MM.1S (cell line): ENCODE measurements around the gene C10orf90.

Source experiments
- DNase-seq: peaks from one replicate; pipeline ENCODE4 v3.0.0-alpha.2; 2015
- H2AFZ ChIP-seq: fragments of 300-600 bp; sonication (generic); 2 replicates; pipeline ENCODE4 v1.6.0; 2016; ENCODE audit warnings: antibody characterized with exemption, low read length
- H3F3A ChIP-seq: fragments of 300-600 bp; sonication (generic); 2 replicates; pipeline ENCODE4 v1.6.1; 2016; ENCODE audit warnings: mild to moderate bottlenecking, antibody characterized with exemption, low read length, moderate library complexity, mixed read lengths; ENCODE audit not compliant: insufficient read depth
- H3K27ac ChIP-seq: fragments of 300-600 bp; sonication (generic); 2 replicates; pipeline ENCODE4 v1.5.1; 2016; ENCODE audit warnings: mild to moderate bottlenecking, low read length
- H3K27me3 ChIP-seq: fragments of 300-600 bp; sonication (generic); replicated peaks from 2 replicates; pipeline ENCODE4 v1.6.0; 2016; ENCODE audit warnings: low read length; ENCODE audit not compliant: insufficient read depth
- H3K36me3 ChIP-seq: fragments of 300-600 bp; sonication (generic); replicated peaks from 2 replicates; pipeline ENCODE4 v1.6.1; 2016; ENCODE audit warnings: mild to moderate bottlenecking, low read length, mixed read lengths; ENCODE audit not compliant: insufficient read depth
- H3K4me1 ChIP-seq: fragments of 300-600 bp; sonication (generic); 2 replicates; pipeline ENCODE4 v1.6.1; 2016; ENCODE audit warnings: low read length, mixed read lengths
- H3K4me2 ChIP-seq: fragments of 300-600 bp; sonication (generic); 2 replicates; pipeline ENCODE4 v1.6.0; 2016; ENCODE audit warnings: low read depth, low read length
- H3K4me3 ChIP-seq: fragments of 300-600 bp; sonication (generic); 2 replicates; pipeline ENCODE4 v1.5.1; 2016; ENCODE audit warnings: low read length, mixed read lengths
- H3K79me2 ChIP-seq: fragments of 300-600 bp; sonication (generic); 2 replicates; pipeline ENCODE4 v1.6.1; 2016; ENCODE audit warnings: mixed run types, low read length, mixed read lengths
- H3K9ac ChIP-seq: fragments of 300-600 bp; sonication (generic); 2 replicates; pipeline ENCODE4 v1.6.1; 2016; ENCODE audit warnings: low read length, mixed read lengths
- H3K9me2 ChIP-seq: fragments of 300-600 bp; sonication (generic); replicated peaks from 2 replicates; pipeline ENCODE4 v1.6.1; 2016; ENCODE audit warnings: mild to moderate bottlenecking, low read length, mixed read lengths; ENCODE audit not compliant: insufficient read depth
- H3K9me3 ChIP-seq: fragments of 300-600 bp; sonication (generic); replicated peaks from 2 replicates; pipeline ENCODE4 v1.6.1; 2016; ENCODE audit warnings: mild to moderate bottlenecking, low read length, mixed read lengths; ENCODE audit not compliant: insufficient read depth
- H4K20me1 ChIP-seq: fragments of 300-600 bp; sonication (generic); 2 replicates; pipeline ENCODE4 v1.6.1; 2016; ENCODE audit warnings: mild to moderate bottlenecking, low read length, moderate library complexity, mixed read lengths; ENCODE audit not compliant: insufficient read depth
- CTCF ChIP-seq: fragments of 300-600 bp; sonication (generic); IDR thresholded peaks from 2 replicates; pipeline ENCODE4 v1.5.1; 2016; ENCODE audit warnings: antibody characterized with exemption, low read length, mixed read lengths
- EZH2 ChIP-seq: fragments of 300-600 bp; sonication (generic); optimal IDR thresholded peaks from 2 replicates; pipeline ENCODE3; 2017; ENCODE audit warnings: low read depth, mild to moderate bottlenecking, antibody characterized with exemption, low read length, mixed read lengths
- EZH2phosphoT487 ChIP-seq: fragments of 300-600 bp; sonication (generic); IDR thresholded peaks from 2 replicates; pipeline ENCODE4 v1.6.1; 2018; ENCODE audit warnings: antibody characterized with exemption, low read length

Gene C10orf90

GRCh38 chr10:126569513-126570244 lies 100.8 kb downstream of the C10orf90 start:
- Histone ChIP-seq H2AFZ (no peak overlapping the region), H3K4me2 (no peak overlapping the region), H3K4me3 (no peak overlapping the region), H3F3A (no peaks in the 10 kb centered on the region), H3K9me3 (no peaks in the 10 kb centered on the region), H3K36me3 (no peaks in the 10 kb centered on the region), H4K20me1 (no peaks in the 10 kb centered on the region), H3K9me2 (no peaks in the 10 kb centered on the region), H3K27me3 (no peaks in the 10 kb centered on the region), H3K79me2 (no peaks in the 10 kb centered on the region), H3K27ac (no peak overlapping the region), H3K9ac (no peak overlapping the region), H3K4me1 (no peaks in the 10 kb centered on the region)
- DNase-seq: no peak
- TF ChIP-seq EZH2phosphoT487 (no peak), CTCF (no peak), EZH2 (no peak)

DNA sequence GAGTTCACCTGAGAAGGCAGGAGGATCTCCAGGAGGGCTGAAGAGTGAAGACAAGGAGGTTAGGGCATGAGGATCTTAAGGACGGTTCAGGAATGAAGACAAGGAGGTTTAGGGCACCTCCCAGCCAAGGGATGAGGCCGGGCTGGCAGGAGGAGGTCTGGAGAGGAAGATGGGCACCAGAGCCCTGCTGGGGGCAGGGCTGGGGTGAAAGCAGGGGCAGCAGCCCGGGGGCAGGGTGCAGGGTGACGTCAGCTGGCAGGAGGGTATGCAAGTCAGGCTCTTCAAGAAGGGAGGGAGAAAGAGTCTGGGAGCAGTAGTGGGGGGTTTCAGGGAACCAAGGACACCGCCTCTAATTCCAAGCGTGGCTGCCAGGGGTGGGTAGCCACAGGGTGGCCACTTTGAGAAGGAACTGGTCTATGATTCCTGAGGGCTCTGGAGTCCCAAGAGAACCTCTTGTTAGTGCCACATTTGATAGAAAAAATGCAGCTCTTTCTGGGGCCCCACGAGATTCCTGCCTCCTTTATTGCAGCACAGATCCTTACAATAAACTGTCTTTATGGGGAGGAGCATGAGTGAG lies 101.6 kb downstream of the C10orf90 start:
- H3K27me3 ChIP-seq: no peaks in the 10 kb centered on the region
- H3K36me3 ChIP-seq: no peaks in the 10 kb centered on the region
- H3K9ac ChIP-seq: no peak overlapping the region
- no peaks in the 10 kb centered on the region for H3K79me2 ChIP-seq
- no peak overlapping the region for H3K4me3 ChIP-seq
- H3K27ac ChIP-seq: no peak overlapping the region
- H3F3A ChIP-seq: no peaks in the 10 kb centered on the region
- no peak overlapping the region for H3K4me2 ChIP-seq
- no peak for DNase-seq
- no peak overlapping the region for H2AFZ ChIP-seq
- no peaks in the 10 kb centered on the region for H3K9me3 ChIP-seq
- H4K20me1 ChIP-seq: no peaks in the 10 kb centered on the region
- no peaks in the 10 kb centered on the region for H3K4me1 ChIP-seq
- TF ChIP-seq EZH2phosphoT487 (no peak), EZH2 (no peak), CTCF (no peak)
- H3K9me2 ChIP-seq: no peaks in the 10 kb centered on the region

DNA sequence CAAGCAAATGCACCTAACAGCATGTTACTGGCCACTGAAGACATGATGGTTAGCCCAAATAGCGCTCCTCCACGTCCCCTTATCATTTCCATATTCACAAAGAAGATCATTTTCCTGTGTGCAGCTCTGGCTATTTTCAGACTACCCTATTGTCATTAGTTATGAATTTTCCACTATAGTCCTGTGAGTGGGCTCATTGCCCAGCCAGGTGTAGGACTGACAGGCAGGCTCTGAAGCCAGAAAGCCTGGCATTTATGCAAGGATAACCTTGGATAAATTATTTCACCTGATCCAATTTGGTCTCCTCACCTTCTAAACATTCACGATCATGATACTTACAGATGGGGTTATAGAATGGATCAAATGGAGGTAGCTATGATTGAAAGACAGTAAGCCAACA lies 104.6 kb downstream of the C10orf90 start:
- H3K9me2 ChIP-seq: no peaks in the 10 kb centered on the region
- no peak overlapping the region for H3K27ac ChIP-seq
- no peak for TF ChIP-seq CTCF
- TF ChIP-seq EZH2phosphoT487: no peak
- no peak for TF ChIP-seq EZH2
- no peak overlapping the region for H2AFZ ChIP-seq
- H3K4me2 ChIP-seq: no peak overlapping the region
- H3K36me3 ChIP-seq: no peaks in the 10 kb centered on the region
- H3K27me3 ChIP-seq: no peaks in the 10 kb centered on the region
- H3K9ac ChIP-seq: no peak overlapping the region
- no peak for DNase-seq
- no peaks in the 10 kb centered on the region for H3K4me1 ChIP-seq
- no peaks in the 10 kb centered on the region for H3K9me3 ChIP-seq
- H3K79me2 ChIP-seq: no peaks in the 10 kb centered on the region
- H4K20me1 ChIP-seq: no peaks in the 10 kb centered on the region
- H3F3A ChIP-seq: no peaks in the 10 kb centered on the region
- H3K4me3 ChIP-seq: no peak overlapping the region
